ENCODE data around the gene PAGR1.
"Not testable (repeated sequence)": the region's sequence is repeated elsewhere in the genome, so short reads cannot be mapped to it uniquely, and the experiment has no call there.

The PAGR1 gene

DNA sequence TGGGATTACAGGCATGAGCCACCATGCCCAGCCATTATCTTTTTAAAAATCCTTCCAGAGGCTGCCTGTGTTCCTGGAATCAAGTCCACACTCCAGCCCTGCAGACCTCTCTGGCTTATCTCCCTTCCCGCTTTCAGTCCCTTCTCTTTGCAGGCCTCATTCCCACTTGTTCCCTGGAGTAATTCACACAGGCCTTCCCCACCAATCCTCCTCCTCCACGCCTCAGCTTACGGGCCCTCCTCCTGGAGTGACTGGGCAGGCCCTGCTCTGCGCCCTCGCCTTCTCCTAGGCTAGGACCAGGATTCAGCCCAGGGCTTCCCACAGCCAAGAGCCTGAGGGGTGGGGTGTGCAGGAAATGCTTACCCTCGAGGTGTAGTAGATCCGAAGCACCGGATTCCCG, 44.3 kb downstream of the PAGR1 start:
- H3K36me3 ChIP-seq (ENCODE audit: control insufficient read depth in 1 of 2, insufficient read depth in 2 of 2, low read length in 2 of 2) = peaks cover 16 to 32% of the 10 kb centered on the region in 2 donors
- peaks cover 5 to 23% of the 10 kb centered on the region in 2 donors for H3K4me1 ChIP-seq (ENCODE audit: control insufficient read depth in 1 of 2, insufficient read depth in 2 of 2, low read length in 2 of 2)
- H3K27me3 ChIP-seq (ENCODE audit: low read depth, low read length) = no peaks in the 10 kb centered on the region
- no peaks in the 10 kb centered on the region for H3K9me3 ChIP-seq (ENCODE audit: control insufficient read depth in 1 of 2, low read length in 2 of 2)
- no peak overlapping the region for H3K27ac ChIP-seq (ENCODE audit: low read length)
- H3K4me3 ChIP-seq (ENCODE audit: low read depth in 1 of 2, low read length in 2 of 2) = no peak overlapping the region

DNA sequence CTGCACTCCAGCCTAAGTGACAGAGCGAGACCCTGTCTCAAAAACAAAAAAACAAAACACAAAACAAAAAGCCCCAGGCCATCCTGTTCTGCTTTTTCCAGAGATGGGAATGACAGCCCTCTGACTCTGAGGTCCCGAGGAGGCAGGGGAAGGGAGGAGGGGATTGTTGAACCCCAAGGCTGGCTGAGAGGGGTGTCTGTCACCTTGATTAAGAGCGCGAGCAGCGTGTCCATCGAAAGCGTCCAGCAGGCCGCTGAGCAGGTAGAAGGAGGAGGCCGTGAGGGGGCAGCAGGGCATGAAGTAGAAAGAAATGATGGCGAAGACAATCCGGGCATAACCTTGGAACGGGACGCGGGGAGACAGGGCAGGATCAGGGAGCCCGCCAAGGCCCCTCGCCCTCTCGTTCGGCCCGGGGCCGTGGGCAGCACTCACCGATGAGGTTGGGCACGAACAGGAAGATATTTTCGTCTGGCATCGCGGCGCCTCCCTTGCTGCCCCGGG, 46.5 kb downstream of the PAGR1 start:
- H3K27me3 ChIP-seq (ENCODE audit: low read depth, low read length) = no peaks in the 10 kb centered on the region
- H3K9me3 ChIP-seq (ENCODE audit: control insufficient read depth in 1 of 2, low read length in 2 of 2) = no peaks in the 10 kb centered on the region
- H3K27ac ChIP-seq (ENCODE audit: low read length) = peak overlapping the region; percentile 97
- peak overlapping the region; percentile 89 to 97 for H3K4me3 ChIP-seq (ENCODE audit: low read depth in 1 of 2, low read length in 2 of 2)
- peaks cover 5 to 23% of the 10 kb centered on the region in 2 donors for H3K4me1 ChIP-seq (ENCODE audit: control insufficient read depth in 1 of 2, insufficient read depth in 2 of 2, low read length in 2 of 2)
- peaks cover 16 to 32% of the 10 kb centered on the region in 2 donors for H3K36me3 ChIP-seq (ENCODE audit: control insufficient read depth in 1 of 2, insufficient read depth in 2 of 2, low read length in 2 of 2)

DNA sequence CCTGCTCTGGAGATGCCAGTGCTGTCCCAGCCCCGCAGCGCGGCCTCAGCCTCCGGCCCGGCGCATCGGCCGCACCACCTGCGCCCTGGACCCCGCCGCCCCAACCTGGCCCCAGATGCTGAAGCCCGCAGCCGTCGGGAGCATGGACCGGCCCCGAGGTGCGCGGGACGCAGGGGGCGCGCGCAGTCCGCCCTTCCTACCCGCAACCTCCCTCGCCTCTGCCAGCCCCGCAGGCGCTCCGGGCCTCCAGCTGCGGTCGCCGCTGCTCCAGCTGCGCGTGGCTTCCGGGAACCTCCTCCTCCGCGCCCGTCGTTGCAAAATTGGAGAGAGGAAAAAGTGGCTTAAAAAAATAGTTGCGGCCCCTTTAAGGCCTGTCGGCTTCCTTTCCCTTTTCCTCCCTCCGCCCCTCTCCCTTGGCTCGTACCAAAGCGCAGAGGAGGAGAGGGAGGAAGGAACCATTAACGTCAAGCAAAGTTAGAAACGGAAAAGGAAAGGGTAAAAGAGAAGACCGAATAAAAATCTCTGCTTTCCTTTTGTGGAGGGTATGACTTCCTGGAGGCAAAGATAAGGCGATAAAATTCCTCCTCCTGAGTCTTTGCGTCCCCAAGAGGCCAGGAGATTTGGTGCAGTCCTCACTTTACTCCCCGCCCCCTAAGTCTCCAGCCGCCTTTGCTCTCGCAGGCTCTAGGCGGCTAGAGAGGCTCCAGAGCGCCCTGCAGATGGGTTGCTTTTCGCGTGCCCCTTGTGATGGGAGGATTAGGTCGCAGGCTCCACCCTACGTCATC, 47.1 kb downstream of the PAGR1 start, which contains the start of gene CDIPT:
TSS of gene CDIPT (minus strand) at position 343 of the 785 bp plus-strand sequence. CDS start 369 bp downstream, outside the sequence.
- peak within 1 kb of the TSS; percentile 89 to 97 for H3K4me3 ChIP-seq (ENCODE audit: low read depth in 1 of 2, low read length in 2 of 2)
- H3K36me3 ChIP-seq (ENCODE audit: control insufficient read depth in 1 of 2, insufficient read depth in 2 of 2, low read length in 2 of 2) = peaks cover 16 to 32% of the 10 kb centered on the region in 2 donors
- H3K9me3 ChIP-seq (ENCODE audit: control insufficient read depth in 1 of 2, low read length in 2 of 2) = no peaks in the 10 kb centered on the region
- H3K27ac ChIP-seq (ENCODE audit: low read length) = peak within 1 kb of the TSS; percentile 97
- peaks cover 5 to 23% of the 10 kb centered on the region in 2 donors for H3K4me1 ChIP-seq (ENCODE audit: control insufficient read depth in 1 of 2, insufficient read depth in 2 of 2, low read length in 2 of 2)
- no peaks in the 10 kb centered on the region for H3K27me3 ChIP-seq (ENCODE audit: low read depth, low read length)

DNA sequence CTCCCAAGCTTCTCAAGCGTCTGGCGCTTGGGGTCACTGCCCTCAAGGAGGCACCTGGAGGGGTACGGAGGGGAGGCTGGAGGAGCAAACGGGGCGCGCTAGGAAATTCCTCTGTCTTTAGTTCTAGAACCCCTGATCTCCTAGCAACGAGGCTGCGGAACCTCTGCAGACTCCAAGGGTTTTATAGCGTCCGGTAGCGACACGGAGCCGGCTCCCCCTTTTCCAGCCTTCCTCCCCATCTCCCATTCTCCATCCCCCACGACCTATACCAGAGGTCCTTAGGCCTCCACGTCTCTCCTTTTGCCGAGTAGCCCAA, 47.7 kb downstream of the PAGR1 start:
- Histone ChIP-seq H3K27me3 (ENCODE audit: low read depth, low read length) (no peaks in the 10 kb centered on the region), H3K9me3 (ENCODE audit: control insufficient read depth in 1 of 2, low read length in 2 of 2) (no peaks in the 10 kb centered on the region), H3K4me1 (ENCODE audit: control insufficient read depth in 1 of 2, insufficient read depth in 2 of 2, low read length in 2 of 2) (peaks cover 5 to 23% of the 10 kb centered on the region in 2 donors), H3K36me3 (ENCODE audit: control insufficient read depth in 1 of 2, insufficient read depth in 2 of 2, low read length in 2 of 2) (peaks cover 16 to 26% of the 10 kb centered on the region in 2 donors), H3K4me3 (ENCODE audit: low read depth in 1 of 2, low read length in 2 of 2) (peak overlapping the region in 1 of 2 donors; percentile 97), H3K27ac (ENCODE audit: low read length) (peak overlapping the region; percentile 97)

DNA sequence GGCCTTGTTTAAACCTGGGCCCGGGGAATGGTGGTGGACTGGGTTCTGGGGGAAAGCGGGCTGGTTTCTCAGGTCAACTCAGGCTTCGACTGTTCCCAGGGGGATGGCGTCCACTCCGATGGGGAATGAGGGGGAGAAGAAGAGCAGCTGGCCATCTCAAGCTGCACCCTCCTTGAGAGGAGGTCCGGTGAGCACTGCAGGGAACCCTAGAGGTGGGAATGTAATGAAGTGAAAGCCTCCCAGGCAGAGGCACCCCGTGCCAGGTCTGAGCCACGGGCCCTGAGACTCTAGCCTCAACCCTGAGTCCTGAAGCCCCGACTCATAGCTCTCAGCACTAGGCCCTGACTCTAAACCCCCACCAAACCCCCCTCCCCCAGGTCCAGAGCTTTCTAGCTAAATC, 48.3 kb downstream of the PAGR1 start:
- Histone ChIP-seq H3K36me3 (ENCODE audit: control insufficient read depth in 1 of 2, insufficient read depth in 2 of 2, low read length in 2 of 2) (peaks cover 12 to 21% of the 10 kb centered on the region in 2 donors), H3K9me3 (ENCODE audit: control insufficient read depth in 1 of 2, low read length in 2 of 2) (no peaks in the 10 kb centered on the region), H3K27ac (ENCODE audit: low read length) (no peak overlapping the region), H3K4me3 (ENCODE audit: low read depth in 1 of 2, low read length in 2 of 2) (no peak overlapping the region), H3K27me3 (ENCODE audit: low read depth, low read length) (no peaks in the 10 kb centered on the region), H3K4me1 (ENCODE audit: control insufficient read depth in 1 of 2, insufficient read depth in 2 of 2, low read length in 2 of 2) (peaks cover 5 to 23% of the 10 kb centered on the region in 2 donors)

DNA sequence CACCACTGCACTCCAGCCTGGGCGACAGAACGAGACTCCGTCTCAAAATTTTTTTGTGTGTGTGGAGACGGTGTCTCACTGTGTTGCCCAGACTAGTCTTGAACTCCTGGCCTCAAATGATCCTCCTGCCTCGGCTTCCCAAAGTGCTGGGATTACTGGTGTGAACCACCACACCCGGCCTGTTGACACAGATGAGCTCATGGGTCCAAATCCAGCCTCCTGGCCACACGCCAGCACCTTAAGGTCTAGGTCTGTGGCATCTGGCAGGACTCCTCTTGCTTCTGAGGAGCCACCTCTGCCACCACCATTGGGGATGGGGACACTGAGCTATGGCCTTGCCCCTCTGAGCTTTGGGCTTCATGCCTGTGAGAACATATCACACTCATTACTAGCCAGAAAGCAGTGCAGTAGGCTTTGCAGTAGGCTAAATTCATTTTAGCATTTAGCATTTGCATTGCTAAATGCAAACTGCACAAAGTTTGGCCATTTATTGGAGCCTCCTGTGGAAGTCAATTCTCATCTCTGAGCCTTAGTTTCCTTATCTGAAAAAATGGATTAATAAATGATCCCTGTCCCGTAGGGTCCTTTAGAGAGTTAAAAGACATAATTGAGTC, 52.6 kb downstream of the PAGR1 start:
- H3K36me3 ChIP-seq (ENCODE audit: control insufficient read depth in 1 of 2, insufficient read depth in 2 of 2, low read length in 2 of 2) = no peaks in the 10 kb centered on the region
- H3K27ac ChIP-seq (ENCODE audit: low read length) = no peak overlapping the region
- no peak overlapping the region for H3K4me3 ChIP-seq (ENCODE audit: low read depth in 1 of 2, low read length in 2 of 2)
- H3K27me3 ChIP-seq (ENCODE audit: low read depth, low read length) = no peaks in the 10 kb centered on the region
- H3K9me3 ChIP-seq (ENCODE audit: control insufficient read depth in 1 of 2, low read length in 2 of 2) = no peaks in the 10 kb centered on the region
- peaks cover 0 to 4% of the 10 kb centered on the region in 2 donors for H3K4me1 ChIP-seq (ENCODE audit: control insufficient read depth in 1 of 2, insufficient read depth in 2 of 2, low read length in 2 of 2)

DNA sequence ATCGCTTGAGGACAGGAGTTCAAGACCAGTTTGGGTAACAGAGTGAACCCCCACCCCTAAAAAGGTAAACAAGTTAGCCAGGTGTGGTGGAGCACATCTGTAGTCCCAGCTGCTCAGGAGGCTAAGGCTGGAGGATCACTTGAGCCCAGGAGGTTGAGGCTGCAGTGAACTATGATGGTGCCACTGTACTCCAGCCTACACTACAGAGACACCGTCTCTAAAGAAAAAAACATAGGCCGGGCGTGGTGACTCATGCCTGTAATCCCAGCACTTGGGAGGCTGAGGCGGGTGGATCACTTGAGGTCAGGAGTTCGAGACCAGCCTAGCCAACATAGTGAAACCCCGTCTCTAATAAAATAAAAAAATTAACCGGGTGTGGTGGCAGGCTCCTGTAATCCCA, 53.1 kb downstream of the PAGR1 start:
- H3K36me3 ChIP-seq (ENCODE audit: control insufficient read depth in 1 of 2, insufficient read depth in 2 of 2, low read length in 2 of 2); H3K27me3 ChIP-seq (ENCODE audit: low read depth, low read length); H3K27ac ChIP-seq (ENCODE audit: low read length); H3K4me3 ChIP-seq (ENCODE audit: low read depth in 1 of 2, low read length in 2 of 2); H3K9me3 ChIP-seq (ENCODE audit: control insufficient read depth in 1 of 2, low read length in 2 of 2); H3K4me1 ChIP-seq (ENCODE audit: control insufficient read depth in 1 of 2, insufficient read depth in 2 of 2, low read length in 2 of 2): not testable (repeated sequence)
